ENCODE measurements around the gene ATP9A. TPM values are rescaled to one million over a fixed set of nuclear protein-coding genes. Genes with fewer than 3 reads are reported as not detected.

ATP9A gene
- total and polyA plus RNA-seq, 4 donors: 2.4 to 16.7 (median 9.9) TPM

- no peaks in the 10 kb centered on the region for H3K9me3 ChIP-seq (ENCODE audit: control insufficient read depth in 4 of 4, low read length in 3 of 4)
- no peaks in the 10 kb centered on the region for H3K36me3 ChIP-seq (ENCODE audit: control insufficient read depth in 4 of 4, insufficient read depth in 3 of 4, low read depth in 1 of 4, low read length in 3 of 4)
- no peak for DNase-seq (ENCODE audit: low spot score)
- no peaks in the 10 kb centered on the region for H3K27me3 ChIP-seq (ENCODE audit: control insufficient read depth in 4 of 4, insufficient read depth in 4 of 4, low read length in 3 of 4)
- no peak overlapping the region for H3K27ac ChIP-seq (ENCODE audit: low read depth in 1 of 2, low read length in 2 of 2)
- no peak overlapping the region for H3K9ac ChIP-seq (ENCODE audit: low read depth in 1 of 2, low read length in 2 of 2)
- no peaks in the 10 kb centered on the region for H3K4me1 ChIP-seq (ENCODE audit: control insufficient read depth in 4 of 4, insufficient read depth in 4 of 4, low read length in 3 of 4)
- TF ChIP-seq SP1 (IDR thresholded peaks at IDR 0.05) (no peak), FOXA2 (IDR thresholded peaks at IDR 0.05) (no peak), HNF4A (conservative IDR thresholded peaks at IDR 0.05) (no peak), JUND (IDR thresholded peaks at IDR 0.05) (no peak), FOXA1 (IDR thresholded peaks at IDR 0.05) (no peak), ZBTB33 (IDR thresholded peaks at IDR 0.05) (no peak), MAX (IDR thresholded peaks at IDR 0.05) (no peak), NR2F2 (IDR thresholded peaks at IDR 0.05) (no peak), HNF4G (IDR thresholded peaks at IDR 0.05) (no peak), EGR1 (IDR thresholded peaks at IDR 0.05; ENCODE audit: low read depth in 2 of 2) (no peak), YY1 (IDR thresholded peaks at IDR 0.05) (no peak), RAD21 (IDR thresholded peaks at IDR 0.05) (no peak), RXRA (IDR thresholded peaks at IDR 0.05) (no peak), CTCF (IDR thresholded peaks at IDR 0.05; ENCODE audit: low read depth, low read length, missing input control) (no peak), ATF3 (IDR thresholded peaks at IDR 0.05) (no peak), REST (IDR thresholded peaks at IDR 0.05) (no peak), TAF1 (conservative IDR thresholded peaks at IDR 0.05) (no peak), GABPA (IDR thresholded peaks at IDR 0.05 in 1 of 2, conservative IDR thresholded peaks at IDR 0.05 in 1 of 2) (no peak)
- no peak overlapping the region for H3K4me3 ChIP-seq (ENCODE audit: low read depth in 1 of 3, low read length in 3 of 3)
- 97% methylated on average over 4 of the region's 4 CpGs for WGBS
These were observed 218.7 kb downstream of the ATP9A start for GRCh38 chr20:51549474-51549873.

Data from liver (tissue), 9 donors.